GM21367 (cell line): ENCODE data around the gene NPFF.

Experiments used
- ATAC-seq: cut with Tn5 transposase; IDR thresholded peaks from one replicate; pipeline ENCODE4 v1.9.1; 2021; ENCODE audit not compliant: unreplicated experiment

The NPFF gene

GRCh38 chr12:53514628-53515290 is 7.5 kb upstream of the NPFF start:
- no peak for ATAC-seq

GRCh38 chr12:53513712-53514410 is 6.6 kb upstream of the NPFF start:
- ATAC-seq = no peak

- ATAC-seq = no peak
Observed at GRCh38 chr12:53510181-53510812, 3.0 kb upstream of the NPFF start.

GRCh38 chr12:53508534-53509170 is 1.4 kb upstream of the NPFF start:
- ATAC-seq = peak; percentile 82

- ATAC-seq = no peak
Observed at GRCh38 chr12:53507603-53507885, 260 bp upstream of the NPFF start.

GRCh38 chr12:53506450-53506785 is 866 bp downstream of the NPFF start:
- ATAC-seq = no peak

GRCh38 chr12:53505555-53506449 is 1.5 kb downstream of the NPFF start:
- no peak for ATAC-seq

GRCh38 chr12:53505086-53505485 is 2.2 kb downstream of the NPFF start:
- ATAC-seq = no peak

GRCh38 chr12:53504004-53504920 is 3.0 kb downstream of the NPFF start:
- no peak for ATAC-seq

- ATAC-seq = no peak
Observed at GRCh38 chr12:53502983-53503728, 4.1 kb downstream of the NPFF start.

GRCh38 chr12:53502331-53502730 is 5.0 kb downstream of the NPFF start:
- ATAC-seq = no peak

- no peak for ATAC-seq
Observed at GRCh38 chr12:53501615-53502181, 5.6 kb downstream of the NPFF start.

- peak; percentile 62 for ATAC-seq
Observed at GRCh38 chr12:53500776-53501614, 6.3 kb downstream of the NPFF start, which contains the start of gene TARBP2. TSS of gene TARBP2 (plus strand) at chr12:53501283. CDS start at chr12:53501409, 126 bp downstream.

GRCh38 chr12:53500142-53500775 is 7.0 kb downstream of the NPFF start:
- ATAC-seq = no peak

- no peak for ATAC-seq
Observed at GRCh38 chr12:53499266-53500141, 7.8 kb downstream of the NPFF start, which contains the start of gene MAP3K12. TSS of gene MAP3K12 (minus strand) at chr12:53499458. CDS start at chr12:53487391, 12,067 bp downstream.

GRCh38 chr12:53498235-53498630 is 9.1 kb downstream of the NPFF start:
- ATAC-seq = no peak
